GM23338 (cell line): ENCODE results near the gene SLC6A11. TPM values are rescaled to one million over a fixed set of nuclear protein-coding genes. Genes with fewer than 3 reads are reported as not detected.

Experiments used
- ATAC-seq: fragments of 200-7000 bp; cut with Tn5 transposase; 3 replicates; pipeline ENCODE4 v1.9.1; 2020
- DNase-seq: peaks from one replicate; pipeline ENCODE4 v3.0.0-alpha.2; 2015; ENCODE audit warnings: low spot score
- H2AFZ ChIP-seq: fragments of 200-600 bp; sonication (generic); 2 replicates; pipeline ENCODE4 v1.8.0; 2016; ENCODE audit warnings: antibody characterized with exemption, mild to moderate bottlenecking, moderate library complexity
- H3F3A ChIP-seq: fragments of 200-600 bp; sonication (generic); replicated peaks from 2 replicates; pipeline ENCODE4 v1.8.0; 2017; ENCODE audit warnings: antibody characterized with exemption, mixed run types, low read depth
- H3K27ac ChIP-seq: fragments of 200-600 bp; sonication (generic); 2 replicates; pipeline ENCODE4 v1.6.1; 2016; ENCODE audit warnings: low read depth
- H3K27me3 ChIP-seq: fragments of 200-600 bp; sonication (generic); 2 replicates; pipeline ENCODE4 v1.8.0; 2016; ENCODE audit warnings: mild to moderate bottlenecking, mixed run types, moderate library complexity; ENCODE audit not compliant: insufficient read depth
- H3K36me3 ChIP-seq: fragments of 200-600 bp; sonication (generic); 2 replicates; pipeline ENCODE4 v1.8.0; 2016; ENCODE audit warnings: mild to moderate bottlenecking; ENCODE audit not compliant: insufficient read depth
- H3K4me1 ChIP-seq: fragments of 200-600 bp; sonication (generic); 2 replicates; pipeline ENCODE4 v1.8.0; 2016; ENCODE audit warnings: mild to moderate bottlenecking, moderate library complexity; ENCODE audit not compliant: insufficient read depth
- H3K4me2 ChIP-seq: fragments of 200-600 bp; sonication (generic); 2 replicates; pipeline ENCODE4 v1.7.1; 2017; ENCODE audit warnings: mixed run types
- H3K4me3 ChIP-seq: fragments of 200-600 bp; sonication (generic); 2 replicates; pipeline ENCODE4 v1.6.1; 2016; ENCODE audit warnings: mixed run types
- H3K79me2 ChIP-seq: fragments of 200-600 bp; sonication (generic); replicated peaks from 2 replicates; pipeline ENCODE4 v1.8.0; 2017; ENCODE audit warnings: mild to moderate bottlenecking; ENCODE audit not compliant: insufficient read depth
- H3K9me2 ChIP-seq: fragments of 200-600 bp; sonication (generic); 2 replicates; pipeline ENCODE4 v1.8.0; 2017; ENCODE audit not compliant: insufficient read depth
- H4K20me1 ChIP-seq: fragments of 200-600 bp; sonication (generic); replicated peaks from 2 replicates; pipeline ENCODE4 v1.8.0; 2017; ENCODE audit warnings: mild to moderate bottlenecking; ENCODE audit not compliant: insufficient read depth
- H3K27ac Mint-ChIP-seq: 2 replicates; pipeline ENCODE4 v1.8.0; 2020; ENCODE audit warnings: inconsistent platforms, mild to moderate bottlenecking, moderate library complexity, mixed read lengths
- H3K27me3 Mint-ChIP-seq: 3 replicates; pipeline ENCODE4 v1.8.0; 2022; ENCODE audit warnings: low read depth, mild to moderate bottlenecking, moderate library complexity, mixed read lengths, inconsistent platforms; ENCODE audit not compliant: insufficient read depth, poor library complexity
- H3K36me3 Mint-ChIP-seq: 3 replicates; pipeline ENCODE4 v1.8.0; 2021; ENCODE audit warnings: low read depth, mild to moderate bottlenecking, inconsistent platforms, moderate library complexity, mixed read lengths
- H3K4me1 Mint-ChIP-seq: 3 replicates; pipeline ENCODE4 v1.8.0; 2020; ENCODE audit warnings: mild to moderate bottlenecking, inconsistent platforms, mixed read lengths
- H3K4me3 Mint-ChIP-seq: 3 replicates; pipeline ENCODE4 v1.8.0; 2021; ENCODE audit warnings: moderate library complexity, mild to moderate bottlenecking, inconsistent platforms, mixed read lengths
- H3K9me3 Mint-ChIP-seq: 3 replicates; pipeline ENCODE4 v1.8.0; 2020; ENCODE audit warnings: moderate library complexity, mild to moderate bottlenecking, inconsistent platforms, mixed read lengths
- CREB1 ChIP-seq: fragments of 250-450 bp; sonication (Bioruptor Pico); IDR thresholded peaks from 2 replicates; pipeline ENCODE4 v1.5.0; 2020; ENCODE audit warnings: low read depth, mild to moderate bottlenecking, moderate library complexity
- CTCF ChIP-seq, 2 experiments: fragments of 200-600 bp in 1 of 2; sonication (generic) in 1 of 2; conservative IDR thresholded peaks; 2 replicates each; pipeline versions ENCODE4 v1.5.1 to v1.6.1; 2016 to 2017; ENCODE audit warnings: antibody characterized with exemption in 2 of 2, low read depth in 2 of 2, mild to moderate bottlenecking in 2 of 2, moderate library complexity in 1 of 2
- ETS1 ChIP-seq: IDR thresholded peaks from 2 replicates; pipeline ENCODE4 v1.6.1; 2016; ENCODE audit warnings: antibody characterized with exemption
- EZH2phosphoT487 ChIP-seq: fragments of 200-600 bp; sonication (generic); IDR thresholded peaks from one replicate; pipeline ENCODE4 v1.8.1; 2018; ENCODE audit warnings: antibody characterized with exemption; ENCODE audit not compliant: unreplicated experiment
- JUNB ChIP-seq: IDR thresholded peaks from one replicate; pipeline ENCODE4 v1.6.1; 2016; ENCODE audit warnings: antibody characterized with exemption; ENCODE audit not compliant: unreplicated experiment
- NANOG ChIP-seq: IDR thresholded peaks from 2 replicates; pipeline ENCODE4 v1.6.1; 2016; ENCODE audit warnings: antibody characterized with exemption, borderline replicate concordance
- REST ChIP-seq: IDR thresholded peaks from one replicate; pipeline ENCODE4 v1.6.1; 2018; ENCODE audit warnings: antibody characterized with exemption; ENCODE audit not compliant: unreplicated experiment
- polyA plus RNA-seq: library from polyadenylated mRNA; unstranded; fragments of >200 nt; fragmentation: Nextera tagmentation; extraction: Ambion mirVana; gene quantifications from 2 replicates; pipeline ENCODE4 v1.2.1, GENCODE V29; 2016
- total RNA-seq: library from RNA; depleted of rRNA; stranded (reverse); fragments of >200 nt; shearing (Covaris generic); gene quantifications from 2 replicates; pipeline ENCODE4 v1.2.3, GENCODE V29; 2014

Gene SLC6A11
- total and polyA plus RNA-seq, 2 experiments from 2014 or later = 0.47 to 1.1 TPM

- H3K36me3 ChIP-seq = no peaks in the 10 kb centered on the region
- Mint-ChIP-seq H3K4me1 (peaks cover 7% of the 10 kb centered on the region; the same call in 2 of the 3 replicates), H3K4me3 (no peak overlapping the region), H3K27me3 (peaks cover 6% of the 10 kb centered on the region), H3K9me3 (no peaks in the 10 kb centered on the region), H3K36me3 (no peaks in the 10 kb centered on the region), H3K27ac (no peak overlapping the region)
- no peak overlapping the region for H2AFZ ChIP-seq
- no peak overlapping the region for H3K4me3 ChIP-seq
- TF ChIP-seq CREB1 (no peak), JUNB (no peak), EZH2phosphoT487 (no peak), ETS1 (no peak)
- ATAC-seq (no peak), DNase-seq (no peak)
- no peak overlapping the region for H3K27ac ChIP-seq
- H4K20me1 ChIP-seq = no peaks in the 10 kb centered on the region
- H3K9me2 ChIP-seq = no peaks in the 10 kb centered on the region
- H3K4me1 ChIP-seq = no peaks in the 10 kb centered on the region
- H3F3A ChIP-seq = no peaks in the 10 kb centered on the region
- no peaks in the 10 kb centered on the region for H3K27me3 ChIP-seq
- no peaks in the 10 kb centered on the region for H3K79me2 ChIP-seq
- H3K4me2 ChIP-seq = no peak overlapping the region
Observed at GRCh38 chr3:10949197-10949596, 133.2 kb downstream of the SLC6A11 start.

- Mint-ChIP-seq H3K9me3 (no peaks in the 10 kb centered on the region), H3K27me3 (peaks cover 6% of the 10 kb centered on the region), H3K27ac (no peak overlapping the region), H3K4me1 (peaks cover 4% of the 10 kb centered on the region; the same call in 2 of the 3 replicates), H3K36me3 (no peaks in the 10 kb centered on the region), H3K4me3 (no peak overlapping the region; the same call in 2 of the 3 replicates)
- Histone ChIP-seq H3F3A (no peaks in the 10 kb centered on the region), H4K20me1 (no peaks in the 10 kb centered on the region), H3K4me1 (no peaks in the 10 kb centered on the region), H3K79me2 (no peaks in the 10 kb centered on the region), H3K4me2 (no peak overlapping the region), H3K4me3 (no peak overlapping the region), H2AFZ (no peak overlapping the region), H3K27ac (no peak overlapping the region), H3K9me2 (no peaks in the 10 kb centered on the region), H3K36me3 (no peaks in the 10 kb centered on the region), H3K27me3 (no peaks in the 10 kb centered on the region)
- no peak for TF ChIP-seq JUNB
- TF ChIP-seq CTCF (conservative IDR thresholded peaks at IDR 0.05; ENCODE audit: low read depth in 2 of 2) = peak; percentile 73 to 81
- TF ChIP-seq EZH2phosphoT487 = no peak
- no peak for TF ChIP-seq NANOG
- TF ChIP-seq REST = no peak
- ATAC-seq = peak; percentile 85
- DNase-seq = peak; percentile 66
Observed at GRCh38 chr3:10950476-10951294, 134.7 kb downstream of the SLC6A11 start.
